ENCODE results near the gene MAP7. TPM values are rescaled to one million over a fixed set of nuclear protein-coding genes. Genes with fewer than 3 reads are reported as not detected.
A peak's percentile ranks its signal among the peaks of the same experiment; 100 is the strongest.

MAP7 gene
- total and polyA plus RNA-seq, 9 of the 15 experiments (the other 6 are each of a cell fraction or from before 2014, with no cell fraction given) = 0.76 to 7.7 (median 3.9) TPM

- Histone ChIP-seq H4K20me1 (replicated peaks; ENCODE audit: control insufficient read depth, insufficient read depth, low read length) (no peaks in the 10 kb centered on the region), H3K36me3 (ENCODE audit: control insufficient read depth, insufficient read depth, low read length) (no peaks in the 10 kb centered on the region), H3K9ac (ENCODE audit: insufficient read depth in 1 of 2, low read depth in 2 of 2, low read length in 2 of 2) (no peak overlapping the region), H2AFZ (ENCODE audit: low read depth, low read length) (no peak overlapping the region), H3K79me2 (ENCODE audit: control insufficient read depth, insufficient read depth, low read length) (no peaks in the 10 kb centered on the region), H3K9me3 (replicated peaks; ENCODE audit: control insufficient read depth, insufficient read depth, low read depth, low read length) (no peaks in the 10 kb centered on the region), H3K27me3 (ENCODE audit: control insufficient read depth in 2 of 2, insufficient read depth in 2 of 2, low read length in 2 of 2) (no peaks in the 10 kb centered on the region; a peak in 2 of 5 replicates), H3K9me1 (ENCODE audit: control insufficient read depth, insufficient read depth, low read length) (no peaks in the 10 kb centered on the region), H3K4me3 (no peak overlapping the region), H3K4me2 (ENCODE audit: insufficient read depth, low read length) (no peak overlapping the region), H3K27ac (ENCODE audit: extremely low read depth, low read depth, low read length) (no peak overlapping the region), H3K4me1 (replicated peaks in 1 of 2; ENCODE audit: control insufficient read depth in 2 of 2, insufficient read depth in 2 of 2, low read length in 2 of 2) (no peaks in the 10 kb centered on the region; a peak in 1 of 5 replicates)
- CTCF ChIA-PET (ENCODE audit: low intra/inter-chr PET ratio) = no interaction called here
- 15% methylated on average over 3 of the region's 3 CpGs for WGBS (ENCODE audit: insufficient coverage, low coverage, missing lambda C conversion rate)
- peak; percentile 19 for FAIRE-seq
- in situ Hi-C loops (cut with MboI) (no loop called here), intact Hi-C loops (cut with micrococcal nuclease) (no loop called here)
- POLR2A ChIA-PET = interaction anchor here (0.6 to 1.5 kb wide), 3 partner anchors 9 to 259 kb away, joined by 3 to 5 read pairs (median 4); no protein-coding TSS in a partner anchor
- DNase-seq (ENCODE audit: extremely low read depth in 1 of 4, low spot score in 3 of 4) = no peak
- BruUV-seq (replicated peaks) = no TSS peak
- ATAC-seq = no peak
- no peak for TF ChIP-seq BCL6 (CRISPR knock-in tag; IDR thresholded peaks at IDR 0.05)
- no peak for TF ChIP-seq TSC22D4 (tag; IDR thresholded peaks at IDR 0.05)
- no peak for TF ChIP-seq HOXB6 (CRISPR knock-in tag; IDR thresholded peaks at IDR 0.05; ENCODE audit: borderline replicate concordance)
- no peak for TF ChIP-seq HDAC6 (IDR thresholded peaks at IDR 0.05; ENCODE audit: low read depth, low read length)
- no peak for TF ChIP-seq ZNF695 (CRISPR knock-in tag; IDR thresholded peaks at IDR 0.05)
- TF ChIP-seq SNRNP70 (optimal IDR thresholded peaks at IDR 0.05; ENCODE audit: low read depth, low read length) = no peak
- TF ChIP-seq ZNF561 (CRISPR knock-in tag; conservative IDR thresholded peaks at IDR 0.05) = no peak
- TF ChIP-seq, protein P1, sequence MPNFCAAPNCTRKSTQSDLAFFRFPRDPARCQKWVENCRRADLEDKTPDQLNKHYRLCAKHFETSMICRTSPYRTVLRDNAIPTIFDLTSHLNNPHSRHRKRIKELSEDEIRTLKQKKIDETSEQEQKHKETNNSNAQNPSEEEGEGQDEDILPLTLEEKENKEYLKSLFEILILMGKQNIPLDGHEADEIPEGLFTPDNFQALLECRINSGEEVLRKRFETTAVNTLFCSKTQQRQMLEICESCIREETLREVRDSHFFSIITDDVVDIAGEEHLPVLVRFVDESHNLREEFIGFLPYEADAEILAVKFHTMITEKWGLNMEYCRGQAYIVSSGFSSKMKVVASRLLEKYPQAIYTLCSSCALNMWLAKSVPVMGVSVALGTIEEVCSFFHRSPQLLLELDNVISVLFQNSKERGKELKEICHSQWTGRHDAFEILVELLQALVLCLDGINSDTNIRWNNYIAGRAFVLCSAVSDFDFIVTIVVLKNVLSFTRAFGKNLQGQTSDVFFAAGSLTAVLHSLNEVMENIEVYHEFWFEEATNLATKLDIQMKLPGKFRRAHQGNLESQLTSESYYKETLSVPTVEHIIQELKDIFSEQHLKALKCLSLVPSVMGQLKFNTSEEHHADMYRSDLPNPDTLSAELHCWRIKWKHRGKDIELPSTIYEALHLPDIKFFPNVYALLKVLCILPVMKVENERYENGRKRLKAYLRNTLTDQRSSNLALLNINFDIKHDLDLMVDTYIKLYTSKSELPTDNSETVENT (CRISPR knock-in tag; IDR thresholded peaks at IDR 0.05) = no peak
- no peak for TF ChIP-seq KAT7 (CRISPR knock-in tag; IDR thresholded peaks at IDR 0.05; ENCODE audit: borderline replicate concordance)
- TF ChIP-seq ZNF592 (IDR thresholded peaks at IDR 0.05) = no peak
- TF ChIP-seq MTA2 (IDR thresholded peaks at IDR 0.05; ENCODE audit: low read depth) = no peak
- TF ChIP-seq POLR3G (IDR thresholded peaks at IDR 0.05; ENCODE audit: extremely low read depth, insufficient read length, insufficient replicate concordance) = no peak
- no peak for TF ChIP-seq ZC3H4 (CRISPR knock-in tag; IDR thresholded peaks at IDR 0.05; ENCODE audit: borderline replicate concordance)
- no peak for TF ChIP-seq NCOR1 (IDR thresholded peaks at IDR 0.05)
- TF ChIP-seq CHAMP1 (IDR thresholded peaks at IDR 0.05) = no peak
Observed at GRCh38 chr6:136350914-136351313, 199.3 kb downstream of the MAP7 start.
